ENCODE results near the gene SLC27A5. TPM values are rescaled to one million over a fixed set of nuclear protein-coding genes. Genes with fewer than 3 reads are reported as not detected.
A peak's percentile ranks its signal among the peaks of the same experiment; 100 is the strongest.

Gene SLC27A5
- total and polyA plus RNA-seq, 2 experiments from 2014 or later, result 16.2 to 35.5 TPM

DNA sequence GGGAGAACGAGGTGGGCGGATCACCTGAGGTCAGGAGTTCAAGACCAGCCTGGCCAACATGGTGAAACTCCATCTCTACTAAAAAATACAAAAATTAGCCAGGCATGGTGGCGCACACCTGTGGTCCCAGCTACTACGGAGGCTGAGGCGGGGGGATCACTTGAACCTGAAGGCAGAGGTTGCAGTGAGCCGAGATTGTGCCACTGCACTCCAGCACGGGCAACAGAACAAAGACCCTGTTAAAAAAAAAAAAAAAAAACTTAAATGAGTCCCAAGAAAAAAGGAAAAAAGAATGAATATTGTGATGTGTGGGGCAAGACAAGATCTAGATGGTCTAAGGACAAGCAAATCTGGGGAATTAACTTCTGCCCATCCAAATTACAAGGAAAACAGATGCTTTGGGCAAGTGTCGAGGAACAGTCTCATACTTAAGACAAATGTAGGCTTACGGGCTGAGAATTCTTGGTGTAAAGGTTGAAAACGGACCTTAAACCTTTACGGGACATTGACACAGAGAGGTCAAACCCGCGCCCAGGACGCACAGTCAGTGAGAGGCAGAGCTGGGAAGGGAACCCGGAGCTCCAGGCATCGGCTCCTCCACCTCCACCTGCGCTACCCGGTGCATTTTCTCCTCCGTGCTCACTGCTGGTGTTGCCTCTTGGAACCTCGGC, 45.6 kb downstream of the SLC27A5 start:
- H2AFZ ChIP-seq, result peak overlapping the region; percentile 99
- no peak for DNase-seq (ENCODE audit: low spot score)
- peaks cover 16% of the 10 kb centered on the region; the same call in 2 of the 3 replicates for H3K4me1 Mint-ChIP-seq
- H4K20me1 ChIP-seq (replicated peaks; ENCODE audit: insufficient read depth), result no peaks in the 10 kb centered on the region
- peaks cover 11% of the 10 kb centered on the region for H3K27me3 ChIP-seq (ENCODE audit: insufficient read depth)
- H3K36me3 Mint-ChIP-seq (ENCODE audit: low read depth), result peaks cover 8% of the 10 kb centered on the region; the same call in 2 of the 3 replicates
- H3K79me2 ChIP-seq (replicated peaks; ENCODE audit: insufficient read depth), result no peaks in the 10 kb centered on the region
- H3K4me2 ChIP-seq, result peak overlapping the region; percentile 76
- no peak for TF ChIP-seq EZH2phosphoT487 (IDR thresholded peaks at IDR 0.05; ENCODE audit: unreplicated experiment)
- no peak for TF ChIP-seq POLR2AphosphoS5 (IDR thresholded peaks at IDR 0.05; ENCODE audit: low read depth)
- no peak for TF ChIP-seq STAT1 (IDR thresholded peaks at IDR 0.05; ENCODE audit: unreplicated experiment)
- TF ChIP-seq, protein P1, sequence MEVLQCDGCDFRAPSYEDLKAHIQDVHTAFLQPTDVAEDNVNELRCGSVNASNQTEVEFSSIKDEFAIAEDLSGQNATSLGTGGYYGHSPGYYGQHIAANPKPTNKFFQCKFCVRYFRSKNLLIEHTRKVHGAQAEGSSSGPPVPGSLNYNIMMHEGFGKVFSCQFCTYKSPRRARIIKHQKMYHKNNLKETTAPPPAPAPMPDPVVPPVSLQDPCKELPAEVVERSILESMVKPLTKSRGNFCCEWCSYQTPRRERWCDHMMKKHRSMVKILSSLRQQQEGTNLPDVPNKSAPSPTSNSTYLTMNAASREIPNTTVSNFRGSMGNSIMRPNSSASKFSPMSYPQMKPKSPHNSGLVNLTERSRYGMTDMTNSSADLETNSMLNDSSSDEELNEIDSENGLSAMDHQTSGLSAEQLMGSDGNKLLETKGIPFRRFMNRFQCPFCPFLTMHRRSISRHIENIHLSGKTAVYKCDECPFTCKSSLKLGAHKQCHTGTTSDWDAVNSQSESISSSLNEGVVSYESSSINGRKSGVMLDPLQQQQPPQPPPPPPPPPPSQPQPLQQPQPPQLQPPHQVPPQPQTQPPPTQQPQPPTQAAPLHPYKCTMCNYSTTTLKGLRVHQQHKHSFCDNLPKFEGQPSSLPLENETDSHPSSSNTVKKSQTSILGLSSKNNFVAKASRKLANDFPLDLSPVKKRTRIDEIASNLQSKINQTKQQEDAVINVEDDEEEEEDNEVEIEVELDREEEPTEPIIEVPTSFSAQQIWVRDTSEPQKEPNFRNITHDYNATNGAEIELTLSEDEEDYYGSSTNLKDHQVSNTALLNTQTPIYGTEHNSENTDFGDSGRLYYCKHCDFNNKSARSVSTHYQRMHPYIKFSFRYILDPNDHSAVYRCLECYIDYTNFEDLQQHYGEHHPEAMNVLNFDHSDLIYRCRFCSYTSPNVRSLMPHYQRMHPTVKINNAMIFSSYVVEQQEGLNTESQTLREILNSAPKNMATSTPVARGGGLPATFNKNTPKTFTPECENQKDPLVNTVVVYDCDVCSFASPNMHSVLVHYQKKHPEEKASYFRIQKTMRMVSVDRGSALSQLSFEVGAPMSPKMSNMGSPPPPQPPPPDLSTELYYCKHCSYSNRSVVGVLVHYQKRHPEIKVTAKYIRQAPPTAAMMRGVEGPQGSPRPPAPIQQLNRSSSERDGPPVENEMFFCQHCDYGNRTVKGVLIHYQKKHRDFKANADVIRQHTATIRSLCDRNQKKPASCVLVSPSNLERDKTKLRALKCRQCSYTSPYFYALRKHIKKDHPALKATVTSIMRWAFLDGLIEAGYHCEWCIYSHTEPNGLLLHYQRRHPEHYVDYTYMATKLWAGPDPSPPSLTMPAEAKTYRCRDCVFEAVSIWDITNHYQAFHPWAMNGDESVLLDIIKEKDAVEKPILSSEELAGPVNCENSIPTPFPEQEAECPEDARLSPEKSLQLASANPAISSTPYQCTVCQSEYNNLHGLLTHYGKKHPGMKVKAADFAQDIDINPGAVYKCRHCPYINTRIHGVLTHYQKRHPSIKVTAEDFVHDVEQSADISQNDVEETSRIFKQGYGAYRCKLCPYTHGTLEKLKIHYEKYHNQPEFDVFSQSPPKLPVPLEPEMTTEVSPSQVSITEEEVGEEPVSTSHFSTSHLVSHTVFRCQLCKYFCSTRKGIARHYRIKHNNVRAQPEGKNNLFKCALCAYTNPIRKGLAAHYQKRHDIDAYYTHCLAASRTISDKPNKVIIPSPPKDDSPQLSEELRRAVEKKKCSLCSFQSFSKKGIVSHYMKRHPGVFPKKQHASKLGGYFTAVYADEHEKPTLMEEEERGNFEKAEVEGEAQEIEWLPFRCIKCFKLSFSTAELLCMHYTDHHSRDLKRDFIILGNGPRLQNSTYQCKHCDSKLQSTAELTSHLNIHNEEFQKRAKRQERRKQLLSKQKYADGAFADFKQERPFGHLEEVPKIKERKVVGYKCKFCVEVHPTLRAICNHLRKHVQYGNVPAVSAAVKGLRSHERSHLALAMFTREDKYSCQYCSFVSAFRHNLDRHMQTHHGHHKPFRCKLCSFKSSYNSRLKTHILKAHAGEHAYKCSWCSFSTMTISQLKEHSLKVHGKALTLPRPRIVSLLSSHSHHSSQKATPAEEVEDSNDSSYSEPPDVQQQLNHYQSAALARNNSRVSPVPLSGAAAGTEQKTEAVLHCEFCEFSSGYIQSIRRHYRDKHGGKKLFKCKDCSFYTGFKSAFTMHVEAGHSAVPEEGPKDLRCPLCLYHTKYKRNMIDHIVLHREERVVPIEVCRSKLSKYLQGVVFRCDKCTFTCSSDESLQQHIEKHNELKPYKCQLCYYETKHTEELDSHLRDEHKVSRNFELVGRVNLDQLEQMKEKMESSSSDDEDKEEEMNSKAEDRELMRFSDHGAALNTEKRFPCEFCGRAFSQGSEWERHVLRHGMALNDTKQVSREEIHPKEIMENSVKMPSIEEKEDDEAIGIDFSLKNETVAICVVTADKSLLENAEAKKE (CRISPR knock-in tag; IDR thresholded peaks at IDR 0.05), result no peak
- TF ChIP-seq JUNB (IDR thresholded peaks at IDR 0.05; ENCODE audit: unreplicated experiment), result no peak
- H3K9me3 Mint-ChIP-seq, result no peaks in the 10 kb centered on the region
- peaks cover 12% of the 10 kb centered on the region for H3K27me3 Mint-ChIP-seq (ENCODE audit: insufficient read depth, low read depth, poor library complexity)
- H3K4me3 ChIP-seq, result peak overlapping the region; percentile 83
- H3K27ac ChIP-seq (ENCODE audit: low read depth), result no peak overlapping the region
- no peaks in the 10 kb centered on the region for H3K9me2 ChIP-seq (ENCODE audit: insufficient read depth)
- ATAC-seq, result no peak; the same call in 2 of the 3 replicates
- no peak overlapping the region for H3K27ac Mint-ChIP-seq
- H3K36me3 ChIP-seq (ENCODE audit: insufficient read depth), result no peaks in the 10 kb centered on the region
- peaks cover 4% of the 10 kb centered on the region for H3F3A ChIP-seq (replicated peaks; ENCODE audit: low read depth)
- peak overlapping the region; percentile 71 for H3K4me3 Mint-ChIP-seq
- peaks cover 4% of the 10 kb centered on the region for H3K4me1 ChIP-seq (ENCODE audit: insufficient read depth)

DNA sequence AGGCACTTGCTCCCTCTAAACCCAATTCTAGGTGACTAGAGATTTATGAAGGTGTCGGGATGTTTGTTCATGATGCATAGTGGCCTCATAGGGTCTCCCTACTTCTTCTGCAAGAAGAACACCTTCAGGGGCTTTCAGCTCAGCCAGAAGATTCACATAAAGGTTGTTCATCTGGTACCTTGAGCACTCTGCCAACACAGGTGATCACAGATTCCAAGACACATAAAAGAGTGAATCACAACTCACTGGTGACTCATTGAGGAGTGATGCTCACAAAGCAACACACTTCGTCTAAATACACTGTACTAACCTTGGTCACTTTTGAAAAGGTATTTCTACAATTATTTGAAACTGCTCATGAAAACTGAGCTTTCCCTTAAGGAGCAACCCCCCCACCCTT, 51.8 kb downstream of the SLC27A5 start:
- H3K4me1 ChIP-seq (ENCODE audit: insufficient read depth), result no peaks in the 10 kb centered on the region
- no peak for ATAC-seq
- H3K36me3 ChIP-seq (ENCODE audit: insufficient read depth), result no peaks in the 10 kb centered on the region
- no peak overlapping the region for H3K27ac Mint-ChIP-seq
- no peaks in the 10 kb centered on the region for H3K79me2 ChIP-seq (replicated peaks; ENCODE audit: insufficient read depth)
- peaks cover 5% of the 10 kb centered on the region for H3K27me3 Mint-ChIP-seq (ENCODE audit: insufficient read depth, low read depth, poor library complexity)
- H3K4me1 Mint-ChIP-seq, result peaks cover 3% of the 10 kb centered on the region; the same call in 2 of the 3 replicates
- H3K4me3 ChIP-seq, result no peak overlapping the region
- H3K9me3 Mint-ChIP-seq, result no peaks in the 10 kb centered on the region
- H3K27me3 ChIP-seq (ENCODE audit: insufficient read depth), result no peaks in the 10 kb centered on the region
- H3K9me2 ChIP-seq (ENCODE audit: insufficient read depth), result peaks cover 4% of the 10 kb centered on the region; the same call in 1 of the 2 replicates
- no peak overlapping the region for H3K27ac ChIP-seq (ENCODE audit: low read depth)
- H3F3A ChIP-seq (replicated peaks; ENCODE audit: low read depth), result no peaks in the 10 kb centered on the region
- no peak overlapping the region for H2AFZ ChIP-seq
- H3K36me3 Mint-ChIP-seq (ENCODE audit: low read depth), result no peaks in the 10 kb centered on the region; the same call in 2 of the 3 replicates
- H4K20me1 ChIP-seq (replicated peaks; ENCODE audit: insufficient read depth), result no peaks in the 10 kb centered on the region
- no peak overlapping the region for H3K4me2 ChIP-seq
- no peak overlapping the region for H3K4me3 Mint-ChIP-seq
- DNase-seq (ENCODE audit: low spot score), result no peak
- TF ChIP-seq, protein P2, sequence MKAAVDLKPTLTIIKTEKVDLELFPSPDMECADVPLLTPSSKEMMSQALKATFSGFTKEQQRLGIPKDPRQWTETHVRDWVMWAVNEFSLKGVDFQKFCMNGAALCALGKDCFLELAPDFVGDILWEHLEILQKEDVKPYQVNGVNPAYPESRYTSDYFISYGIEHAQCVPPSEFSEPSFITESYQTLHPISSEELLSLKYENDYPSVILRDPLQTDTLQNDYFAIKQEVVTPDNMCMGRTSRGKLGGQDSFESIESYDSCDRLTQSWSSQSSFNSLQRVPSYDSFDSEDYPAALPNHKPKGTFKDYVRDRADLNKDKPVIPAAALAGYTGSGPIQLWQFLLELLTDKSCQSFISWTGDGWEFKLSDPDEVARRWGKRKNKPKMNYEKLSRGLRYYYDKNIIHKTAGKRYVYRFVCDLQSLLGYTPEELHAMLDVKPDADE (IDR thresholded peaks at IDR 0.05), result no peak
- no peak for TF ChIP-seq STAT1 (IDR thresholded peaks at IDR 0.05; ENCODE audit: unreplicated experiment)
- no peak for TF ChIP-seq EZH2 (IDR thresholded peaks at IDR 0.05; ENCODE audit: low read depth, unreplicated experiment)

Data from GM23338 (cell line).